Astrocyte of the cerebellum (primary cell): ENCODE measurements around the gene NAA38.

ENCODE experiments used
- DNase-seq: peaks from one replicate; pipeline ENCODE4 v3.0.0-alpha.2; 2011; ENCODE audit warnings: low read depth
- H3K4me3 ChIP-seq: 2 replicates; pipeline ENCODE4 v1.5.1; 2011; ENCODE audit warnings: mild to moderate bottlenecking, low read depth, low read length, moderate library complexity
- CTCF ChIP-seq: IDR thresholded peaks from 2 replicates; pipeline ENCODE4 v1.5.1; 2012; ENCODE audit warnings: low read length, low read depth, moderate library complexity, mild to moderate bottlenecking; ENCODE audit errors: missing control alignments
- in situ Hi-C: cut with HindIII; loops from 2 replicates; pipeline ENCODE4 v1.10.0; 2017; ENCODE audit warnings: low sequenced_read_pairs

Gene NAA38

GRCh38 chr17:7881276-7882054 is 24.1 kb upstream of the NAA38 start:
- DNase-seq, result no peak
- in situ Hi-C loops, result no loop called here
- no peak for TF ChIP-seq CTCF
- H3K4me3 ChIP-seq, result no peak overlapping the region

- in situ Hi-C loops, result no loop called here
- no peak overlapping the region for H3K4me3 ChIP-seq
- no peak for TF ChIP-seq CTCF
- no peak for DNase-seq
These were observed 22.9 kb upstream of the NAA38 start for GRCh38 chr17:7880076-7880868.

GRCh38 chr17:7878234-7878633 is 20.9 kb upstream of the NAA38 start:
- in situ Hi-C loops, result no loop called here
- DNase-seq, result no peak
- TF ChIP-seq CTCF, result no peak
- no peak overlapping the region for H3K4me3 ChIP-seq

- no peak overlapping the region for H3K4me3 ChIP-seq
- in situ Hi-C loops, result no loop called here
- DNase-seq, result no peak
- no peak for TF ChIP-seq CTCF
These were observed 18.5 kb upstream of the NAA38 start for GRCh38 chr17:7875804-7876370.

- in situ Hi-C loops, result no loop called here
These were observed 15.7 kb upstream of the NAA38 start for GRCh38 chr17:7873051-7873450.

GRCh38 chr17:7867881-7868329 is 10.5 kb upstream of the NAA38 start:
- no peak for DNase-seq
- in situ Hi-C loops, result no loop called here
- no peak overlapping the region for H3K4me3 ChIP-seq
- no peak for TF ChIP-seq CTCF

More at GRCh38 chr17:7873051-7873450, 15.7 kb upstream of the NAA38 start:
- DNase-seq, result no peak
- TF ChIP-seq CTCF, result no peak
- no peak overlapping the region for H3K4me3 ChIP-seq
